ENCODE measurements around the gene EIF4H. TPM values are rescaled to one million over a fixed set of nuclear protein-coding genes. Genes with fewer than 3 reads are reported as not detected.
A peak's percentile ranks its signal among the peaks of the same experiment; 100 is the strongest.
"Not testable (repeated sequence)": the region's sequence is repeated elsewhere in the genome, so short reads cannot be mapped to it uniquely, and the experiment has no call there.

Gene EIF4H
- total and polyA plus RNA-seq, 2 donors, result 199 to 292 TPM

DNA sequence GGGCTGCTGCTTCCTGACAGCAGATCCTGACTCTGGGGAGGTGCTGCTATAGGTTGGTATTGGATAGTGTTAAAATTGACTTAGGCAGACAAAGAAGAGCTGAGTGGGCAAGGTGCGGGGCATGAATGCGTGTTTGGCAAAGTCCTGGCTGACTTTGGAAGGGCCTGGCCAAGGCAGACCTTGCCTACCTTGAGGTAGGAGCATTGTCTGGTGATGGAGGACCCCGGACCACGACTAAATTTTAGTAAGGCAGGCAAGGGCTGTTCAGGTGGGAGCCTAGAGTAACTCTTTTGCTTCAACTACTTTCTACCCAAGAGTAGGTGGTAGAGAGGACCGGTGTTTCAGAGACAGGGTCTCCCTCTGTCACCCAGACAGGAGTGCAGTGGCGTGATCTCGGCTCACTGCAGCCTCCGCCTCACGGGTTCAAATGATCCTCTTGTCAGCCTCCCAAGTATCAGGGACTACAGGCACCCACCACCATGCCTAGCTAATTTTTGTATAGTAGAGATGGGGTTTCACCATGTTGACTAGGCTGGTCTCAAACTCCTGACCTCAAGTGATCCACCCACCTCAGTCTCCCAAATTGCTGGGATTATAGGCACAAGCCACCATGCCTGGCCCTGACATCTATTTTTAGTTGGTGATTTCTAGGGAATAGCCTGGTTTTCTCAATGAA is 23.4 kb downstream of the EIF4H start:
- Histone ChIP-seq H3K27ac (ENCODE audit: low read depth) (no peak overlapping the region), H3K4me3 (ENCODE audit: low read depth, low read length) (no peak overlapping the region), H3K4me1 (ENCODE audit: insufficient read depth) (no peaks in the 10 kb centered on the region), H3K36me3 (ENCODE audit: insufficient read depth) (peaks cover 2% of the 10 kb centered on the region)
- 93% methylated on average over 9 of the region's 9 CpGs for WGBS
- DNase-seq (ENCODE audit: extremely low spot score), result no peak

DNA sequence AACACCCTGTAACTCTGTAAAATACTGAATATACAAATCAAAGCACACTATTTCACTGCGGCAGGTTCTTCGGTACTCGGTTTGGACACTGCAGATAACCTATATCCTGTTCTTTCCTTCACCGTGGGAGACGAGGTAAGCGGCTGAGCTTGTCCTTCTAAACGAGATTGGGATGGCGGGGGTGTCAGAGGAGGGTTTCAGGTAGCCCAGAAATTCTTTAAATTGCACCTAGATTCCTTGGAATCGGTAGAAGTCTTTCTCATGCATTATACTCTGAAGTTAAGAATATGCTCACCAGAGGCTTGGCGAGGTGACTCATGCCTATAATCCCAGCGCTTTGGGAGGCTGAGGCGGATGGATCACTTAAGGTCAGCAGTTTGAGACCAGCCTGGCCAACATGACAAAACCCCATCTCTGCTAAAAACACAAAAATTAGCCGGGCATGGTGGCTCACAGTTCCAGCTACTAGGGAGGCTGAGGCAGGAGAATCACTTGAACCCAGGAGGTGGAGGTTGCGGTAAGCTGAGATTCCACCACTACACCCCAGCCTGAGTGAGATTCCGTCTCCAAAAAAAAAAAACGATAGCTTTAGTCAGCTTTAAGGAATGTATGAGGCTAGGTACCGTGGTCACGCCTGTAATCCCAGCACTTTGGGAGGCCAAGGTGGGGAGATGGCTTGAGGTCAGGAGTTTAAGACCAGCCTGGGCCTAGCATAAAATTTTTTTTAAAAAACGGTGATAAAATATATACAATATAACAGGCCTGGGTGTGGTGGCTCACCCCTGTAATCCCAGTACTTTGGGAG is 25.6 kb downstream of the EIF4H start:
- no peak overlapping the region for H3K27ac ChIP-seq (ENCODE audit: low read depth)
- no peak for DNase-seq (ENCODE audit: extremely low spot score)
- peaks cover 2% of the 10 kb centered on the region for H3K36me3 ChIP-seq (ENCODE audit: insufficient read depth)
- 68% methylated on average over 19 of the region's 19 CpGs for WGBS
- no peaks in the 10 kb centered on the region for H3K4me1 ChIP-seq (ENCODE audit: insufficient read depth)
- H3K4me3 ChIP-seq (ENCODE audit: low read depth, low read length), result no peak overlapping the region

DNA sequence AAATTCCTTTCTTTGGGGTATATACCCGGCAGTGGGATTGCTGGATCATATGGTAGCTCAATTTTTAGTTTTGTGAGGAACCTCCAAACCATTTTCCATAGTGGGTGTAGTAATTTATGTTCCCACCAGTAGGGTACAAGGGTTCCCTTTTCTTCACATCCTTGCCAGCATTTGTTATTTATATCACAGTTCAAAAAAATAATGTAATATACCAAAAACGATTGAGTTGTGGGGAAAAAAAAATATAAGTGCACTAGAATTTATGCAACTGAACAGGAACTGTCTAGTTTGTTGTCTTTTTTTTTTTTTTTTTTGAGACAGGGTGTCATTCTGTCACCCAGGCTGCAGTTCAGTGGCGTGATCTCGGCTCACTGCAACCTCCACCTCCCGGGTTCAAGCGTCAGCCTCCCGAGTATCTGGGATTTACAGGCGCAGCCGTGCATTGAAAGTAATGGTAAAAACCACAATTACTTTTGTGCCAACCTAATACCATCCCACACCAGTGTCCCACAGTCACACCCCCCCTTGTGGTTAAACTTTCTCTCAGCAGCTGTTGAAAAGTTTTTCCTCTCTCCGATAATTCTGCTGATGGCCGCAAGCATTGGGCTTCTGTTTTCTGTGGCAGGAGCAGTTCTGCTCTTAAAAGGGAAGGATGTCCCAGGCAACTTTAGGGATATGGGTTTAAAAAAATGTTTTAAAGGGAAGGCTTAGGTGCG is 28.8 kb downstream of the EIF4H start:
- H3K27ac ChIP-seq (ENCODE audit: low read depth), result no peak overlapping the region
- DNase-seq (ENCODE audit: extremely low spot score), result no peak
- WGBS, result 54% methylated on average over 12 of the region's 12 CpGs
- no peaks in the 10 kb centered on the region for H3K36me3 ChIP-seq (ENCODE audit: insufficient read depth)
- H3K4me1 ChIP-seq (ENCODE audit: insufficient read depth), result no peaks in the 10 kb centered on the region
- no peak overlapping the region for H3K4me3 ChIP-seq (ENCODE audit: low read depth, low read length)

DNA sequence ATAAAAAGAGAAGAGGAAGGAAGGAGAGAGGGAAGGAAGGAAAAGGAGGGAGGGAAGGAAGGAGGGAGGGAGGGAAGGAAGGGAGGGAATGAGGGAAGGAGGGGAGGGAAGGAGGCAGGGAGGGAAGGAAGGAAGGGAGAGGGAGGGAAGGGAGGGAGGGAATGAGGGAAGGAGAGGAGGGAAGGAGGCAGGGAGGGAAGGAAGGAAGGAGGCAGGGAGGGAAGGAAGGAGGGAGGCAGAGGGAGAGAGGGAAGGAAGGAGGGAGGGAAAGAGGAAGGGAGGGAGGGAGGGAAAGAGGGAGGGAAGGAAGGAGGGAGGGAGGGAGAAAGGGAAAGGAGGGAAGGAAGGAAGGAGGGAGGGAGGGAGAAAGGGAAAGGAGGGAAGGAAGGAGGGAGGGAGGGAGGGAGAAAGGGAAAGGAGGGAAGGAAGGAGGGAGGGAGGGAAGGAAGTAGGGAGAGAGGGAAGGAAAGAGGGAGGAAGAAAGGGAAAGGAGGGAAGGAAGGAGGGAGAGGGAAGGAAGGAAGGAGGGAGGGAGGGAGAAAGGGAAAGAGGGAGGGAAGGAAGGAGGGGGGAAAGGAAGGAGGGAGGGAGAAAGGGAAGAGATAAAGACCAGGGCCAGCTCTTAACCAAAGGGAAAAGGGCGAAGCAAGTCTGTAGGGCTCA is 29.9 kb downstream of the EIF4H start:
- no peak for DNase-seq (ENCODE audit: extremely low spot score)
- H3K4me1 ChIP-seq (ENCODE audit: insufficient read depth), result no peaks in the 10 kb centered on the region
- H3K27ac ChIP-seq (ENCODE audit: low read depth), result no peak overlapping the region
- H3K36me3 ChIP-seq (ENCODE audit: insufficient read depth), result no peaks in the 10 kb centered on the region
- H3K4me3 ChIP-seq (ENCODE audit: low read depth, low read length), result no peak overlapping the region
- 86% methylated on average over 1 of the region's 1 CpG for WGBS

DNA sequence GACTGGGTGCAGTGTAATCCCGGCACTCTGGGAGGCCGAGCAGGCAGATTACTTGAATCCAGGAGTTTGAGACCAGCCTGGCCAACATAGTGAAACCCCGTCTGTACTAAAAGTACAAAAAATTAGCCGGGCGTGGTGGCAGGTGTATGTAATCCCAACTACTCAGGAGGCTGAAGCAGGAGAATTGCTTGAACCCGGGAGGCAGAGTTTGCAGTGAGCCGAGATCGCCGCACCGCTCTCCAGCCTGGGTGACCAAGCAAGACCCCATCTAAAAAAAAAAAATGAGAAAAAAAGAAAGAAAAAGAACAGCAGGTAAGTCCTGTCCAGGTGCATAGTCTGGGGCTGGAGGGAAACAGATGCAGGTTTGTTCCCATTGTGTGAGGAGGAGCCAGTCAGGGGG is 31.9 kb downstream of the EIF4H start:
- DNase-seq (ENCODE audit: extremely low spot score); H3K36me3 ChIP-seq (ENCODE audit: insufficient read depth); H3K4me3 ChIP-seq (ENCODE audit: low read depth, low read length); H3K4me1 ChIP-seq (ENCODE audit: insufficient read depth); H3K27ac ChIP-seq (ENCODE audit: low read depth): not testable (repeated sequence)
- WGBS, result 87% methylated on average over 10 of the region's 10 CpGs

DNA sequence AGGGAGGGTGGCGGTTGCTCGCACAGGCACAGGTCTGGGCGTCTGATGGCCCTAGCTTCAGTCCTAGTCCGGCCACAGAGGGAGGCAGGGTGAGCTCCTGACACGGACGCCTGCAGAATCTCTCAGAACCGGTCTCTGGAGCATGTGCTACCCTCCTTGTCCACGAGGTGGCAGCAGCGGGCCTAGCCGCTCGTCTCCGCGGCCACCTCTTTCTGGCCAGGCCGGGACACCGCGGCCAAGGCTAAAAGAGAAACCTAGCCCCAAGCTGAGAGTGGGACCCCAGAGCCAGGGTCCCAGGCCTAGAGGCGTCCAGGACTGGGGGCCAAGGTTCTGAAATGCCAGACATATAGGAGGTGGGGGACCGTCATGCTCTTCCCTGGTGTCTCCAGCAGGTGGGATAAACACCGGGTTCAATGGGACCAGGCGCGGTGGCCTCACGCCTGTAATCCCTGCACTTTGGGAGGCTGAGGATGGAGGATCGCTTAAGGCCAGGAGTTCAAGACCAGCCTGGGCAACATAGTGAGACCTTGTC is 32.5 kb downstream of the EIF4H start:
- H3K4me3 ChIP-seq (ENCODE audit: low read depth, low read length), result no peak overlapping the region
- no peaks in the 10 kb centered on the region for H3K36me3 ChIP-seq (ENCODE audit: insufficient read depth)
- no peaks in the 10 kb centered on the region for H3K4me1 ChIP-seq (ENCODE audit: insufficient read depth)
- DNase-seq (ENCODE audit: extremely low spot score), result peak; percentile 13
- H3K27ac ChIP-seq (ENCODE audit: low read depth), result no peak overlapping the region
- WGBS, result 16% methylated on average over 23 of the region's 23 CpGs

DNA sequence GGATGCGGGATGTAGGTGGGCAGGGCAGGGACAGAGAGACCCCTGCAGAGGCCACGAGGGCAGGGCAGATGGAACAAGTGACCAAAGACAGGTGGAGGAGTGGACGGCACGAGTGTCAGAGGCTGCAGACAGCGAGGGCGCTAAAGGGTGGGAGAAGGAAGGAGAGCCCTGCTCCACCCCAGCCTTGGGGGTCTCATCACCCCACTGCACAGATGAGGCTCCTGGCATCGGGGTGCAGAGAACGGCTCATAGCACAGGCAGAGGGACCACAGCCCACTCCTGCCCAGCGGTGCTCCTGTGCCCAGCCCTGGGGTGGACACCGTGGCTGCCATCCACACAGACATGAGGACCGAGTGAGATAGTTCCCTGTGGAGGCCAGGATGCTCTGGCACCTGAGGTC is 33.4 kb downstream of the EIF4H start:
- DNase-seq (ENCODE audit: extremely low spot score), result no peak
- H3K4me1 ChIP-seq (ENCODE audit: insufficient read depth), result no peaks in the 10 kb centered on the region
- H3K36me3 ChIP-seq (ENCODE audit: insufficient read depth), result no peaks in the 10 kb centered on the region
- 87% methylated on average over 11 of the region's 11 CpGs for WGBS
- no peak overlapping the region for H3K4me3 ChIP-seq (ENCODE audit: low read depth, low read length)
- no peak overlapping the region for H3K27ac ChIP-seq (ENCODE audit: low read depth)

DNA sequence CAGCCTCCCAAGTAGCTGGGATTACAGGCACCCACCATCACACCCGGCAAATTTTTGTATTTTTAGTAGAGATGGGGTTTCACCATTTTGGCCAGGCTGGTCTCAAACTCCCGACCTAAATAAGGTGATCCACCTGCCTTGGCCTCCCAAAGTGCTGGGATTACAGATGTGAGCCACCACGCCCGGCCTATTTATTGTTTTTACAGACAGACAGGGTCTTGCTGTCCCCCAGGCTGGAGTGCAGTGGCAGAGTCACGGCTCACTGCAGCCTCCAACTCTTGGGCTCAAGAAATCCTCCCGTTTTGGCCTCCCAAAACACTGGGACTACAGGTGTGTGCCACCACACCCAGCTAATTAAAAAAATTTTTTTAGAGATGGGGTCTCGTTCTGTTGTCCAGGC is 34.1 kb downstream of the EIF4H start:
- H3K36me3 ChIP-seq (ENCODE audit: insufficient read depth); H3K4me1 ChIP-seq (ENCODE audit: insufficient read depth); H3K4me3 ChIP-seq (ENCODE audit: low read depth, low read length); H3K27ac ChIP-seq (ENCODE audit: low read depth); DNase-seq (ENCODE audit: extremely low spot score): not testable (repeated sequence)
- 85% methylated on average over 7 of the region's 7 CpGs for WGBS

DNA sequence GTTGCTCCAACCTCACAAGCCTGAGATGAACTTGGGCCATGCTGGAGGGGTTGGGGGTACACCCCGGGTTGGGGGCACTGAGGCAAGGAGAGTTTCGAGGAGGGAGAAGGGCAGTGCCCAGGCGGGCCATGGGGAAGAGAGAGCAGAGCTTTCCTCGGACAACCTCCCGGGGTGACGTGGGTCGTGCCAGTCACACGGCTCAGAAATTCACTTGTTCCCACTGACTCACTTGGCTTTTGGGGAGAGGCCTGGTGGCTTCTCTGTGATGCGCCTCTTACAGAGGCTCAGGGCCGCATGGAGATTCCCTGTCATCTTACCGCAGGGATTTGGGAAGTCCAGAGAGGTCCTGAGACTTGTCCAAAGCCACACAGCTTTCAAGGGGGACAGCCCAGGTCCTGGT is 38.5 kb downstream of the EIF4H start:
- no peak overlapping the region for H3K27ac ChIP-seq (ENCODE audit: low read depth)

DNA sequence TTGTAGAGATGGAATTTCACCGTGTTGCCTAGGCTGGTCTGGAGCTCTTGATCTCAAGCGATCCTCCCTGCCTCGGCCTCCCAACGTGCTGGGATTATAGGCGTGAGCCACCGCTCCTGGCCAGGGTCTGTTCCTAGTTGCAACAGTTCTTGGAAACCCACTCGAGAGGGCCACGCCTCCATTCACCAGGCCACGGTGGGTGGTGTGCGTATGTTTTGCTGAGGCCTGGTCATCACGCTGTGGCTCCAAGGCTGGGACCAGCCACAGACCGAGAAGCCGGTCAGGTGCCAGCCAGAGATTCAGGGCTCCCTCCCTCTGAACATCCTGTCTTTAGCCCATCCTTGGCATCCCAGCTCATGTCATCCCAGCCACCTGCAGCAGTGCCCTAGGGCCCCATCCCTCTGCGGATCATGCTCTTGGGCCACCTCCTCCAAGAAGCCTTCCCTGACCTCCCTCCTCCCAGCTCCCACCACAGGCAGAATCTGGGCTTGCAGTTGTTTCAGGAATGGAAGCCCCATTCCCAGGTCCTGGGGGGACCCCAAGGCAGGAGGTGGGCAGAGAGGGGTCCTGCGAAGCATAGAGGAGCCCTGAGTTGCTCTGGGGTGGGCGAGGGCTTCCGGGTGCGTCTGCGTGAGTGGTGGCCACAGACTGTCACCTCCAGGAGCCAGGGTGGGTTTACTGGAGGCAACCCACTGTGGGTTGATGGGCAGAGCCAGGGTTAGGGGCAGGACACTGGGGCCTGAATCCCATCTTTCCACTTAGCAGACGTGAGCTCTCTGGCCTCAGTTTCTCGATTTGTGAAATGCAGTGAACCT is 40.9 kb downstream of the EIF4H start:
- whole genome bisulfite sequencing, result 87% methylated on average over 21 of the region's 21 CpGs
- DNase-seq (ENCODE audit: extremely low spot score), result no peak
- no peaks in the 10 kb centered on the region for H3K36me3 ChIP-seq (ENCODE audit: insufficient read depth)
- H3K4me1 ChIP-seq (ENCODE audit: insufficient read depth), result no peaks in the 10 kb centered on the region
- H3K27ac ChIP-seq (ENCODE audit: low read depth), result no peak overlapping the region
- no peak overlapping the region for H3K4me3 ChIP-seq (ENCODE audit: low read depth, low read length)

More for the DNA sequence above, 38.5 kb downstream of the EIF4H start:
- no peak for DNase-seq (ENCODE audit: extremely low spot score)
- no peaks in the 10 kb centered on the region for H3K36me3 ChIP-seq (ENCODE audit: insufficient read depth)
- WGBS, result 88% methylated on average over 11 of the region's 11 CpGs
- no peaks in the 10 kb centered on the region for H3K4me1 ChIP-seq (ENCODE audit: insufficient read depth)
- no peak overlapping the region for H3K4me3 ChIP-seq (ENCODE audit: low read depth, low read length)

DNA sequence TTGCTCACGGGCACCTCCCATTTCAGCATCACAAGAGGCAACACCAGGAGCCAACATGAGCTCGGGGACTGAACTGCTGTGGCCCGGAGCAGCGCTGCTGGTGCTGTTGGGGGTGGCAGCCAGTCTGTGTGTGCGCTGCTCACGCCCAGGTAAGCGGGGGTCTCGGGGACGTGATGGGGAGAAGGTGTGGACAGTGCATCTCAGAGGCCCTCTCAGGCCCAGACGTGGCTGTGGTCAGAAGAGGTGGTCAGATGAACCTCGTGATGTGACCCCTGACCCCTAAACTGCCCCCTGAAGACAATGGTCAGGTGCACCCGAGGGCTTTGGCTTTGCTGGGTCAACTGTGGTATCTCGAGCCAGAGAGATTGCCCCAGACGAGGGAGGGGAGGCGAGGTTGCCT is 41.8 kb downstream of the EIF4H start:
- Histone ChIP-seq H3K27ac (ENCODE audit: low read depth) (no peak overlapping the region), H3K4me3 (ENCODE audit: low read depth, low read length) (no peak overlapping the region), H3K4me1 (ENCODE audit: insufficient read depth) (no peaks in the 10 kb centered on the region), H3K36me3 (ENCODE audit: insufficient read depth) (no peaks in the 10 kb centered on the region)
- 80% methylated on average over 15 of the region's 15 CpGs for WGBS
- no peak for DNase-seq (ENCODE audit: extremely low spot score)

DNA sequence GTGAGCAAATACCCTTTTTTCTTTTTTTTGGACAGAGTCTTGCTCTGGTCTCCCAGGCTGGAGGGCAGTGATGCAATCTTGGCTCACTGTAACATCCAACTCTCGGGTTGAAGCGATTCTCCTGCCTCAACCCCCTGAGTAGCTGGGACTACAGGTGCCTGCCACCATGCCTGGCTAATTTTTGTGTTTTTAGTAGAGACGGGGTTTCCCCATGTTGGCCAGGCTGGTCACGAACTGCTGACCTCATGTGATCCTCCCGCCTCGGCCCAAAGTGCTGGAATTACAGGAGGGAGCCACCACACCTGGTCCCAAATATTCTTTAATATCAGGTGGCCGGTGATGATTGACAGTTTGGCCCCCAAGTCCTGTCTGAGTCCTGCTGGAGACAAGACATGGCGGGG is 42.2 kb downstream of the EIF4H start:
- no peak overlapping the region for H3K27ac ChIP-seq (ENCODE audit: low read depth)
- H3K4me1 ChIP-seq (ENCODE audit: insufficient read depth), result no peaks in the 10 kb centered on the region
- H3K4me3 ChIP-seq (ENCODE audit: low read depth, low read length), result no peak overlapping the region
- WGBS, result 67% methylated on average over 8 of the region's 8 CpGs
- no peaks in the 10 kb centered on the region for H3K36me3 ChIP-seq (ENCODE audit: insufficient read depth)
- DNase-seq (ENCODE audit: extremely low spot score), result no peak

Measured in urinary bladder (tissue), 4 donors.